Stimulated activated CD8-positive, alpha-beta memory T cell treated with anti-CD3 and anti-CD28 coated beads, Interleukin-15, amount 100 ng/mL, for 4 hours (primary cell): ENCODE results near the gene ASPSCR1.

Source experiments
- DNase-seq, 2 donors: peaks; one replicate each; pipeline ENCODE4 v3.0.0-alpha.2; 2020; ENCODE audit warnings: low read depth in 2 of 2

The ASPSCR1 gene

GRCh38 chr17:81999587-81999975, 22.2 kb downstream of the ASPSCR1 start:
- no peak for DNase-seq

DNA sequence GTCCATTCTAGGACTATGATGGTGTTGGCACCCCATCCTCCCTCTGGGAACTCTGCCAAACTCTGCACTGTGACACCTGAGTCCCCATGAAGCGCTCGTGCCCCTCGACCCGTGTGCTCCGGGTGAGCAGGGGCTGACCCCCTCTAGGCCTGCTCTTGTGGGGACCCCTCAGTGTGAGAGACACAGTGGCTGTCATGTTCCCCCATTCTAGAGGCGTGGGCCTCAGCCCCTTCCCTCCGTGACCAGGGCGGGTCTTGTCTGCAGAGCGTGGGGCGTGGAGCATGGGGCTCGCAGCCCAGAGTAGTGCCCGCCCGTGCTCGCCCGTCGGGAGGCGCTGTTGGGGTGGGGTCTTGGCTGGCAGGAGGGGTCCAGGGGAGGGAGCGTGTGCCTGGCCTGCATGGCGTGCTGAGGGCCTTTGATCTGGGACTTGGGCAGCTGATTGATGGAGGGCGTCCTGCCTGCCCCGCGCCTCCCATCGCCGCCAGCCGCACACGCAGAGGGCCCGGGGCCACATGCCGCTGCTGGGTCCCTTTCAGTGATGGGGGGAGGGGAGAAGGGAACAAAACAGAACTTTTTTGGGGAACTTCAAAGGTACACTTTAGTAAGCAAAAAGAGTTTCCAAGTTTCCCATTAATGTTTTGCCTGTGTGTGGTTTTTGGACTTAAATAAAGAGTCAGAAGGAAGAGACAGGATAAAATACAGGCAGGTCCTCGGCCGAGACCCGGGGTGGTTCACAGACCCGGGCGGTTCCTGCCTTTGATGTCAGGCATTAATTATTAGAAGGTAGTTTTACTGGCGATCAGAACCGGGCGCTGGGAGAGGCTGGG, 22.8 kb downstream of the ASPSCR1 start:
- DNase-seq, result no peak

GRCh38 chr17:82000803-82001570, 23.6 kb downstream of the ASPSCR1 start:
- no peak for DNase-seq

- no peak for DNase-seq
Observed at GRCh38 chr17:82001571-82002056, 24.2 kb downstream of the ASPSCR1 start.

DNA sequence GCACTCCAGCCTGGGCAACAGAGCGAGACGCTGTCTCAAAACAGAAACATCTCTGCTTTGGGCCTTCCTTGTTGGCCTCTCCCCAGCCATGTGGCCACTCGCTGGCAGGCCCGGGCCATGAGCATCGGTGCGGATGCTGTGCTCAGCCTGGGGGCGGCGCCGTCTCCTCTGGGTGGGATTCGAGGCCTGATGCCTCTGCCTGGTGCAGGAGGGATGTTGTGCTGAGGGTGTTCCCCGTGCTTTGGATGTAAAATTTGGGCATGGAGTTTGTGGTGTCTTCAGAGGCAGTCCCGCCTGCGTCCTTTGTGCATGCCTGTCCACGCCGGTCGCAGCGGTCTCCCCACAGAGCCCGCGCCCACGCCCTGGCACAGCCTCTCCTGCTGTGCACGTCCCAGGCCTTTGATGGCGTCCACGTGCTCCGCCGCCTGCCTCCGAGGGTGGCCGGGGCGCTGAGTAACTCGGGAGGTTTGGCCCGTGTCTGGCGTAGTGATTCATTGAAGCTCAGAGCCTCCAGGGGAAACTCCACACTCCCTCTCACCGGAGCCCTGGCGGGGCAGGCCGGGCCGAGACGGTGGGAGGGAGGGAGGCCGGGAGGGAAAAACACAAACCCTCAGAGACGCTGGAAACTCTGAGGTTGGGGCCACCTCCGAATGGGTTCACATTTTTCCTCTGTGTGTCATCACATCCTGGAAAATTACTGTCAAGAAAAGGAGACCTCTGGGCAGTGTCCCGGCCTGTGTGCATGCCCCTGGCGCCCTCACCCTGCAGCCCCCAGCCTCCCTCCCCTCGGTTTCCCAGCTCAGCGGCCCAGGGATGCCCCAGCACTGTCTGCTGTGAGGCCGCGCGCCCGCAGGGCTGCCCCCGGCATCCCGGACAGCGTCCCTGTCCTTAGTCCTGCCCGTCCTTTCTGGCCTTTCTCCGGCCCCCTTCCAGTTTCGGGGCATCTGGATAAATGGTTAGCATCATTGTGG, 26.3 kb downstream of the ASPSCR1 start:
- DNase-seq, result no peak

GRCh38 chr17:82004517-82005455, 27.4 kb downstream of the ASPSCR1 start:
- DNase-seq, result no peak

DNA sequence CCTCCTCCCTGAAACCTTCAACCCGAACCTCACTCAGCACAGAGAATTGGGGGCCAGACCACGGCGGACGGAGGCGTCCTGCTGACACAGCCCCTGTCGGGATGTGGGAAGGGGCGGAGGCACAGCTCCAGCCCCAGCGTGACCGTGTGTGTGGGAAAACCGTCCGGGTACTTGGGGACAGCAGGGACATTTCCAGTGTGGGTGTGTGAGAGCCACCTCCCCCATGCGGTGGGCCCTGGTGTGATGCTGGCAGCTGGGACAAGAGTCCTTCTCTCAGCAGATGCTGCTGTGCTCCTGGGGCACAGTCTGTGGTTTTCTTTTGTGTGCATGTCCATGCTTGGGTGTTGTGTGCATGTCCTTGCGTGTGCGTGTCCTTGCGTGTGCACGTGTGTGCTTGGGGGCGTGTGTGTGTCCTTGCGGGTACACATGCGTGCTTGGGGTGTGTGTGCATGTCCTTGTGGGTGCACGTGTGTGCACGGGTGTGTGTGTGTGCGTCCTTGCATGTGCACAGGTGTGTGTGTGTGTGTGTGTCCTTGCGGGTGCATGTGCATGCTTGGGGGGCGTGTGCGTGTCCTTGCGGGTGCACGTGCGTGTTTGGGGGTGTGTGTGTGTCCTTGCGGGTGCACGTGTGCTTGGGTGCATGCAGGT, 28.4 kb downstream of the ASPSCR1 start:
- DNase-seq, result no peak

- DNase-seq, result no peak
Observed at GRCh38 chr17:82006468-82007227, 29.2 kb downstream of the ASPSCR1 start.

DNA sequence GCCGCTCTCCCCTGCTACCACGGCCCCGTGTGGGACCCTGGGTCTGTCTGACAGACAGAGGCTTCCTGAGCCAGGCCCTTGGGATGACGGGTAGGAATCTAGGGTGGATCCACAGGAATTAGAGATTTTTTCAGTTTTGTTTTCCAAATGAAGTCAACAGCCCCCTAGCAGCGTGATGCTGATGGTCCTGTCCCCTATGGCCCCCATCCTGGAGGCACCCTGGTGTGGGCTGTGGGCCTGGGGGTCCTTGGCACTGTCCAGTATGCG, 29.7 kb downstream of the ASPSCR1 start:
- DNase-seq, result no peak

GRCh38 chr17:82007495-82008257, 30.2 kb downstream of the ASPSCR1 start:
- DNase-seq, result no peak

GRCh38 chr17:82008258-82008940, 31.0 kb downstream of the ASPSCR1 start:
- DNase-seq, result no peak

DNA sequence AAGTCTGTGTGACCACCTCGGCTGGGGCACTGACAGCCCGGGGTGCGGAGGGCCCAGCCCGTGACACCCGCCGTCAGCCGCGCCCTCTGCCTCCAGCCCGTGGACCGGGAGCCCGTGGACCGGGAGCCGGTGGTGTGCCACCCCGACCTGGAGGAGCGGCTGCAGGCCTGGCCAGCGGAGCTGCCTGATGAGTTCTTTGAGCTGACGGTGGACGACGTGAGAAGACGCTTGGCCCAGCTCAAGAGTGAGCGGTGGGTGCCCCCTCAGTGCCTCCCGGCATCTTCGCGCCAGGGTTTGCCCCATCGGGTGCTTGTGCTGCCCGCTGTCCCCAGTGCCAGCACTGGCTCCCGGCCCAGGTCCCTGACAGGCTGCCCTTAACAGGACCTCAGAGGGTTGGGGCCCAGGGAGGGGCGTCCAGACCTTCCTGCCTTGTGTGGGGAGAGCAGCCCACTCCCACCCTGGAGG, 31.5 kb downstream of the ASPSCR1 start:
- no peak for DNase-seq

DNA sequence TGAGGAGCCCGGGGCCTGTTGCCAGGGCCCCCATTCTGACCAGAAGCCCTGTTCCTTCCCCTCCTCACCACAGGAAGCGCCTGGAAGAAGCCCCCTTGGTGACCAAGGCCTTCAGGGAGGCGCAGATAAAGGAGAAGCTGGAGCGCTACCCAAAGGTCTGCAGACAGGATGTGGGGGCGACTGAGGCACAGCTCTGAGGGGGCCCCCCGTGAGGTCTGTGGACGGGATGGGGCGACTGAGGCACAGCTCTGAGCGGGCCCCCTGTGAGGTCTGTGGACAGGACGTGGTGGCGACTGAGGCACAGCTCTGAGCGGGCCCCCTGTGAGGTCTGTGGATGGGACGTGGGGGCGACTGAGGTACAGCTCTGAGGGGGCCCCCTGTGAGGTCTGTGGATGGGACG, 32.0 kb downstream of the ASPSCR1 start:
- no peak for DNase-seq

- no peak for DNase-seq
Observed at GRCh38 chr17:82010575-82011525, 33.4 kb downstream of the ASPSCR1 start.

DNA sequence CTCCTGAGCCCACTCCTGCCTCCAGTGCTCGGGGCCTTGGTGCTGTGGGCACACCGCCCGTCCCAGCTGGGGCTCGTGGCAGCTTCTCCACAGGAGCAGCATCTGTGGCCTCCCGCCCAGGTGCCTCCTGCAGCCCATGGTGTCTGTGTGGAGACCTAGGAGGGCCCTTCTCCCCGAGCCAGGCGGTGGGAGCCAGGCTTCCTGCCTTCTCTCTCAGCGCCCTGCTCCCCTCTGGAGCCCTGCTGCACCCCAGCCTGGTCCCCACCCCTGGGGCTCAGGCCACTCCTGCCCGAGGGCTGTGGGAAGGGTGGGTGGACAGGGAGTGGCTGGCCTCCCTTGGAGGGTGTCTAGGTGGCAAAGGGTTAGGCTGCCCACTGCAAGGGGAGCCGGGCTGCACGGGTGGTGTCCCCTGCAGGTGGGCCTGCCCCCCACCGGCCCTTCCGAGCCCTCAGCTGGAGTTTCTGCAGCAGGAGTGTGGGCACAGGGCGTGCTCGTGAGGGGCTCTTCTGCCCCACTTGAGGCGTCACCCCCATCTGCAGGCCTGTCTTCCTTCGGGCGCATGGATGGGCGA, 34.3 kb downstream of the ASPSCR1 start:
- DNase-seq, result no peak

GRCh38 chr17:82012261-82012639, 34.8 kb downstream of the ASPSCR1 start:
- no peak for DNase-seq
